K562 (cell line): ENCODE measurements around the gene HAL. TPM values are rescaled to one million over a fixed set of nuclear protein-coding genes. Genes with fewer than 3 reads are reported as not detected.

Experiments
- ARID1B ChIP-seq: fragments of 450-650 bp; IDR thresholded peaks from 2 replicates; pipeline ENCODE4 v1.6.1; 2016; ENCODE audit warnings: antibody characterized with exemption, mild to moderate bottlenecking, inconsistent platforms
- CBFA2T2 ChIP-seq: fragments of 450-650 bp; conservative IDR thresholded peaks from 2 replicates; pipeline ENCODE4 v1.6.1; 2017; ENCODE audit warnings: mild to moderate bottlenecking
- ELF1 ChIP-seq: fragments of 200-800 bp; sonication (Bioruptor generic); IDR thresholded peaks from 2 replicates; pipeline ENCODE4 v1.6.1; 2016; ENCODE audit warnings: missing genetic modification characterization, missing compliant biosample characterization
- FOXK1 ChIP-seq: sonication (generic); formaldehyde crosslinking; IDR thresholded peaks from 2 replicates; pipeline ENCODE4 v1.8.0; 2022; ENCODE audit warnings: missing genetic modification reagents, mild to moderate bottlenecking, borderline replicate concordance
- HDAC3 ChIP-seq: fragments of 450-650 bp; IDR thresholded peaks from 2 replicates; pipeline ENCODE4 v1.6.1; 2018; ENCODE audit warnings: borderline replicate concordance, mild to moderate bottlenecking, moderate library complexity; ENCODE audit not compliant: partially characterized antibody
- HMBOX1 ChIP-seq: sonication (generic); IDR thresholded peaks from 2 replicates; pipeline ENCODE4 v1.6.1; 2016
- IFI16 ChIP-seq: fragments of 250-450 bp; sonication (Bioruptor Pico); IDR thresholded peaks from 2 replicates; pipeline ENCODE4 v2.1.2; 2022; ENCODE audit warnings: mild to moderate bottlenecking, inconsistent platforms
- ILF3 ChIP-seq: fragments of 450-650 bp; IDR thresholded peaks from 2 replicates; pipeline ENCODE4 v1.6.1; 2018; ENCODE audit warnings: antibody characterized with exemption, mild to moderate bottlenecking, moderate library complexity, borderline replicate concordance
- NCOA2 ChIP-seq, 2 experiments: fragments of 450-650 bp; IDR thresholded peaks; 2 replicates each; pipeline ENCODE4 v1.6.1; 2018; ENCODE audit warnings: mild to moderate bottlenecking in 2 of 2, moderate library complexity in 1 of 2; ENCODE audit not compliant: partially characterized antibody in 2 of 2
- NRF1 ChIP-seq, 2 experiments: fragments of 450-650 bp; IDR thresholded peaks in 1 of 2; conservative IDR thresholded peaks in 1 of 2; 2 replicates each; pipeline ENCODE4 v1.6.1; 2014; ENCODE audit warnings: mild to moderate bottlenecking in 2 of 2
- PHF8 ChIP-seq: fragments of 200-600 bp; sonication (generic); IDR thresholded peaks from 2 replicates; pipeline ENCODE4 v1.6.1; 2012; ENCODE audit warnings: mixed run types, mild to moderate bottlenecking, inconsistent platforms, low read length, moderate library complexity, borderline replicate concordance
- POLR2B ChIP-seq: fragments of 450-650 bp; IDR thresholded peaks from 2 replicates; pipeline ENCODE4 v1.6.1; 2018; ENCODE audit warnings: low read depth; ENCODE audit not compliant: partially characterized antibody
- RFX7 ChIP-seq: fragments of 250-450 bp; sonication (Bioruptor Pico); IDR thresholded peaks from 2 replicates; pipeline ENCODE4 v1.5.1; 2021; ENCODE audit warnings: mild to moderate bottlenecking
- SNRNP70 ChIP-seq: fragments of 200-400 bp; formaldehyde crosslinking; optimal IDR thresholded peaks from 2 replicates; pipeline ENCODE3; 2017; ENCODE audit warnings: low read depth, low read length
- TCF7 ChIP-seq: sonication (generic); IDR thresholded peaks from 2 replicates; pipeline ENCODE4 v1.6.1; 2016; ENCODE audit warnings: antibody characterized with exemption, borderline replicate concordance
- TFAP4 ChIP-seq: sonication (generic); formaldehyde crosslinking; IDR thresholded peaks from 2 replicates; pipeline ENCODE4 v1.8.0; 2022; ENCODE audit warnings: missing genetic modification reagents, mild to moderate bottlenecking, moderate library complexity, borderline replicate concordance
- ZNF3 ChIP-seq: fragments of 250-450 bp; sonication (Bioruptor Pico); IDR thresholded peaks from 2 replicates; pipeline ENCODE4 v1.5.0; 2021; ENCODE audit warnings: mild to moderate bottlenecking, moderate library complexity
- ZNF639 ChIP-seq, 2 experiments: fragments of 200-800 bp in 1 of 2; sonication (Bioruptor generic) in 1 of 2; sonication (generic) in 1 of 2; formaldehyde crosslinking in 1 of 2; IDR thresholded peaks in 1 of 2; conservative IDR thresholded peaks in 1 of 2; 2 replicates each; pipeline versions ENCODE4 v1.5.0 to v1.6.1; 2016 to 2020; ENCODE audit warnings: missing compliant biosample characterization in 1 of 2, missing genetic modification characterization in 1 of 2, missing genetic modification reagents in 1 of 2
- ZNF764 ChIP-seq: fragments of 250-450 bp; sonication (Bioruptor Pico); IDR thresholded peaks from 2 replicates; pipeline ENCODE4 v1.4.0; 2020; ENCODE audit warnings: low read depth, mild to moderate bottlenecking, moderate library complexity
- polyA plus RNA-seq, 8 experiments: library from polyadenylated mRNA; depleted of rRNA in 4 of 8; stranded (reverse) in 5 of 8; unstranded in 3 of 8; fragments of >200 nt; fragmentation: Nextera tagmentation in 2 of 8; fragmentation: Illumina TruSeq in 1 of 8; extraction: Ambion mirVana in 2 of 8; extraction: Trizol in 1 of 8; gene quantifications; 2 replicates each; pipeline versions ENCODE4 v1.2.1 to v1.2.3, GENCODE V29; 2011 to 2014; ENCODE audit warnings: inconsistent platforms in 1 of 8, missing spikeins in 1 of 8
- total RNA-seq, 7 experiments: library from RNA; depleted of rRNA in 6 of 7; stranded (reverse); fragments of >200 nt in 6 of 7; fragmentation: Illumina TruSeq in 2 of 7; extraction: Trizol in 2 of 7; gene quantifications; 2 replicates each; pipeline versions ENCODE4 v1.2.1 to v1.2.3, GENCODE V29; 2011 to 2021; ENCODE audit warnings: low replicate concordance in 1 of 7
- TF ChIP-seq, protein P1 (sequence below): fragments of 450-650 bp; IDR thresholded peaks from 2 replicates; pipeline ENCODE4 v1.6.1; 2014; ENCODE audit warnings: low read depth, mild to moderate bottlenecking, moderate library complexity, borderline replicate concordance

Gene HAL
- total and polyA plus RNA-seq, 9 of the 15 experiments (the other 6 are each of a cell fraction or from before 2014, with no cell fraction given) = 0.03 to 0.36 (median 0.20) TPM; not detected in 4

DNA sequence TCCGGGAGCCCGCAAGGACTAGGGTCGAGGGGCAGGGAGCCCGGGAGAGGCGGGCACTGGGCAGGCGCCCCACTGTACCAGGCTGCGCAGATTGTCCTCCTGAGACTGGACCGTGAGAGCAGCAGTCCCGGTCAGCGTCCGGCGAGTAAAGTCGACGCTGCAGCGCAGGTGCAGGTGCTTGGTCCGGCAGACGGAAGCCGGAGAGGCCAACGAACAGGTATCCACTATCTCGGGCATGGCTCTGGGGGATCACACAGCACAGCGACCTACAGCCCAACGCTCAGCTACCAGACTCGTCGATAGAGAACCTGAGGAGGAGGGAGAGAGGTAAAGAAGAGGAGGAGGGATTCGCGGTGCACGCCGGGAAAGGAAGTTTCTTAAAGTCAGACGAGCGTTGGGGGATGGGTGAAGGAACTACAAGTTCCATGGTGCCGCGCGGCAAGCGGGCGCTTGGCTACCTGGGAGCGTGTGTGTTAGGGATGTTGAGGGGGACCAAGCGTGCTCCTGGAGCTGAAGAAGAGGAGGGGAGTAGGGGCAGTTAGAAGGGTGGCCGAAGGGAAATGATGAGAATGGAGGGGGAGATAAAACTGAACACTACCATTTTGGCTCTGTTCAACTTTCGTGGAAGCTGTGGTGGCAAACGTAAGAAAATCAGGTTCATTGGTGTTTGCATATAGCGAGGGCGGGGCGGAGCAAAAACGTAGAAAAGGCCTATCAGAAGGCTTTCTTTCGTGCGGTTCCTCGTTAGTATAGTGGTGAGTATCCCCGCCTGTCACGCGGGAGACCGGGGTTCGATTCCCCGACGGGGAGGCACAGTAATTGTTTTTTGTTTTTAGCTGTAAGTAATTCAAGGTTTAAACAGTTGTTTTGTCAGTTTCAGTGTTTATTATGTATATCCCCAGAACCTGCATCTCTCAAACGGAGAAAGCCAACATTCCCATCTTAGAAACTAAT lies 39.4 kb upstream of the HAL start, which contains the start of gene LTA4H (continued):
- TF ChIP-seq ZNF639 (CRISPR knock-in tag; conservative IDR thresholded peaks at IDR 0.05 in 1 of 2, IDR thresholded peaks at IDR 0.05 in 1 of 2) (no peak), ELF1 (no peak), TFAP4 (CRISPR knock-in tag) (peak; percentile 59), NRF1 (conservative IDR thresholded peaks at IDR 0.05 in 1 of 2, IDR thresholded peaks at IDR 0.05 in 1 of 2) (peak; percentile 74 to 81), SNRNP70 (no peak), CBFA2T2 (no peak), ZNF3 (CRISPR knock-in tag) (no peak), TCF7 (no peak), POLR2B (no peak), RFX7 (no peak), HMBOX1 (no peak), NCOA2 (IDR thresholded peaks at IDR 0.05; ENCODE audit: partially characterized antibody in 2 of 2) (peak in 1 of 2 experiments; percentile 65), ARID1B (no peak; the same call in 1 of the 2 replicates), ZNF764 (CRISPR knock-in tag) (no peak), IFI16 (CRISPR knock-in tag) (no peak), PHF8 (peak; percentile 58; the same call in 1 of the 2 replicates), FOXK1 (CRISPR knock-in tag) (no peak), ILF3 (no peak), HDAC3 (no peak)
- TF ChIP-seq, protein P1, sequence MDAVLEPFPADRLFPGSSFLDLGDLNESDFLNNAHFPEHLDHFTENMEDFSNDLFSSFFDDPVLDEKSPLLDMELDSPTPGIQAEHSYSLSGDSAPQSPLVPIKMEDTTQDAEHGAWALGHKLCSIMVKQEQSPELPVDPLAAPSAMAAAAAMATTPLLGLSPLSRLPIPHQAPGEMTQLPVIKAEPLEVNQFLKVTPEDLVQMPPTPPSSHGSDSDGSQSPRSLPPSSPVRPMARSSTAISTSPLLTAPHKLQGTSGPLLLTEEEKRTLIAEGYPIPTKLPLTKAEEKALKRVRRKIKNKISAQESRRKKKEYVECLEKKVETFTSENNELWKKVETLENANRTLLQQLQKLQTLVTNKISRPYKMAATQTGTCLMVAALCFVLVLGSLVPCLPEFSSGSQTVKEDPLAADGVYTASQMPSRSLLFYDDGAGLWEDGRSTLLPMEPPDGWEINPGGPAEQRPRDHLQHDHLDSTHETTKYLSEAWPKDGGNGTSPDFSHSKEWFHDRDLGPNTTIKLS = peak; percentile 87
